Astrocyte (in vitro differentiated cells and primary cell): Measurements from ENCODE around the gene FCN1. TPM values are rescaled to one million over a fixed set of nuclear protein-coding genes. Genes with fewer than 3 reads are reported as not detected.

ENCODE experiments used
- DNase-seq: peaks from one replicate; pipeline ENCODE4 v3.0.0-alpha.2; 2010; ENCODE audit warnings: low read depth
- FAIRE-seq: peaks from 2 replicates; lab custom pipeline; 2011; peaks lifted over from hg19 to GRCh38; lab: Jason Lieb, UNC
- H2AFZ ChIP-seq: 2 replicates; pipeline ENCODE4 v1.6.0; 2012; ENCODE audit warnings: low read depth, low read length, inconsistent platforms
- H3K27ac ChIP-seq: 2 replicates; pipeline ENCODE4 v1.5.1; 2011; ENCODE audit warnings: low read depth, low read length, inconsistent platforms
- H3K27me3 ChIP-seq: 2 replicates; pipeline ENCODE4 v1.6.0; 2011; ENCODE audit warnings: low read length, inconsistent platforms; ENCODE audit not compliant: insufficient read depth
- H3K36me3 ChIP-seq: 2 replicates; pipeline ENCODE4 v1.5.1; 2011; ENCODE audit warnings: low read length, inconsistent platforms; ENCODE audit not compliant: insufficient read depth
- H3K4me1 ChIP-seq: 2 replicates; pipeline ENCODE4 v1.5.1; 2011; ENCODE audit warnings: low read length, inconsistent platforms; ENCODE audit not compliant: insufficient read depth
- H3K4me2 ChIP-seq: 2 replicates; pipeline ENCODE4 v1.6.0; 2012; ENCODE audit warnings: low read length, inconsistent platforms
- H3K4me3 ChIP-seq: 2 replicates; pipeline ENCODE4 v1.5.1; 2011; ENCODE audit warnings: low read depth, mild to moderate bottlenecking, low read length, inconsistent platforms; ENCODE audit not compliant: insufficient read depth
- H3K79me2 ChIP-seq: 2 replicates; pipeline ENCODE4 v1.6.0; 2012; ENCODE audit warnings: mild to moderate bottlenecking, low read length, inconsistent platforms; ENCODE audit not compliant: insufficient read depth
- H3K9ac ChIP-seq: 2 replicates; pipeline ENCODE4 v1.6.0; 2012; ENCODE audit warnings: mild to moderate bottlenecking, low read length, inconsistent platforms
- H3K9me3 ChIP-seq: 2 replicates; pipeline ENCODE4 v1.5.1; 2012; ENCODE audit warnings: low read depth, mild to moderate bottlenecking, low read length, inconsistent platforms; ENCODE audit not compliant: insufficient read depth
- H4K20me1 ChIP-seq: 2 replicates; pipeline ENCODE4 v1.6.0; 2012; ENCODE audit warnings: low read length, inconsistent platforms; ENCODE audit not compliant: insufficient read depth
- H3K27ac Mint-ChIP-seq: one replicate; pipeline ENCODE4 v1.8.0; 2021; ENCODE audit warnings: mild to moderate bottlenecking, mixed read lengths; ENCODE audit not compliant: unreplicated experiment
- H3K27me3 Mint-ChIP-seq: one replicate; pipeline ENCODE4 v1.8.0; 2021; ENCODE audit warnings: low read depth, mixed read lengths; ENCODE audit not compliant: unreplicated experiment
- H3K36me3 Mint-ChIP-seq: one replicate; pipeline ENCODE4 v1.8.0; 2021; ENCODE audit warnings: low read depth, mixed read lengths; ENCODE audit not compliant: unreplicated experiment
- H3K4me1 Mint-ChIP-seq: one replicate; pipeline ENCODE4 v1.8.0; 2021; ENCODE audit warnings: low read depth, mixed read lengths; ENCODE audit not compliant: unreplicated experiment
- H3K4me3 Mint-ChIP-seq: one replicate; pipeline ENCODE4 v1.8.0; 2021; ENCODE audit warnings: mild to moderate bottlenecking, moderate library complexity, mixed read lengths; ENCODE audit not compliant: unreplicated experiment
- H3K9me3 Mint-ChIP-seq: one replicate; pipeline ENCODE4 v1.8.0; 2021; ENCODE audit warnings: mild to moderate bottlenecking, mixed read lengths; ENCODE audit not compliant: unreplicated experiment
- EZH2 ChIP-seq: IDR thresholded peaks from 2 replicates; pipeline ENCODE4 v1.6.1; 2012; ENCODE audit warnings: mild to moderate bottlenecking, low read length, inconsistent platforms; ENCODE audit not compliant: insufficient read depth
- total RNA-seq: library from RNA; stranded (reverse); gene quantifications from 2 replicates; pipeline ENCODE4 v1.2.1, GENCODE V29; 2021
- TF ChIP-seq, protein P1 (sequence below): IDR thresholded peaks from 2 replicates; pipeline ENCODE4 v1.5.1; 2011; ENCODE audit warnings: low read depth, mild to moderate bottlenecking, inconsistent platforms, low read length, moderate library complexity; ENCODE audit not compliant: insufficient read depth

The FCN1 gene
- total RNA-seq, 1 donor from 2014 or later, result not detected

GRCh38 chr9:134932171-134932570 lies 14.5 kb upstream of the FCN1 start:
- Histone ChIP-seq H3K79me2 (no peaks in the 10 kb centered on the region), H3K9ac (no peak overlapping the region), H3K36me3 (no peaks in the 10 kb centered on the region), H3K4me2 (no peak overlapping the region), H3K4me1 (no peaks in the 10 kb centered on the region), H4K20me1 (no peaks in the 10 kb centered on the region), H3K27me3 (peaks cover 23% of the 10 kb centered on the region), H3K4me3 (no peak overlapping the region), H2AFZ (no peak overlapping the region), H3K9me3 (no peaks in the 10 kb centered on the region), H3K27ac (no peak overlapping the region)
- TF ChIP-seq EZH2, result no peak
- TF ChIP-seq, protein P1, sequence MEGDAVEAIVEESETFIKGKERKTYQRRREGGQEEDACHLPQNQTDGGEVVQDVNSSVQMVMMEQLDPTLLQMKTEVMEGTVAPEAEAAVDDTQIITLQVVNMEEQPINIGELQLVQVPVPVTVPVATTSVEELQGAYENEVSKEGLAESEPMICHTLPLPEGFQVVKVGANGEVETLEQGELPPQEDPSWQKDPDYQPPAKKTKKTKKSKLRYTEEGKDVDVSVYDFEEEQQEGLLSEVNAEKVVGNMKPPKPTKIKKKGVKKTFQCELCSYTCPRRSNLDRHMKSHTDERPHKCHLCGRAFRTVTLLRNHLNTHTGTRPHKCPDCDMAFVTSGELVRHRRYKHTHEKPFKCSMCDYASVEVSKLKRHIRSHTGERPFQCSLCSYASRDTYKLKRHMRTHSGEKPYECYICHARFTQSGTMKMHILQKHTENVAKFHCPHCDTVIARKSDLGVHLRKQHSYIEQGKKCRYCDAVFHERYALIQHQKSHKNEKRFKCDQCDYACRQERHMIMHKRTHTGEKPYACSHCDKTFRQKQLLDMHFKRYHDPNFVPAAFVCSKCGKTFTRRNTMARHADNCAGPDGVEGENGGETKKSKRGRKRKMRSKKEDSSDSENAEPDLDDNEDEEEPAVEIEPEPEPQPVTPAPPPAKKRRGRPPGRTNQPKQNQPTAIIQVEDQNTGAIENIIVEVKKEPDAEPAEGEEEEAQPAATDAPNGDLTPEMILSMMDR, result no peak
- Mint-ChIP-seq H3K4me3 (no peak overlapping the region), H3K4me1 (no peaks in the 10 kb centered on the region), H3K27ac (no peak overlapping the region), H3K9me3 (no peaks in the 10 kb centered on the region), H3K27me3 (peaks cover 61% of the 10 kb centered on the region), H3K36me3 (no peaks in the 10 kb centered on the region)
- DNase-seq (no peak), FAIRE-seq (no peak)

DNA sequence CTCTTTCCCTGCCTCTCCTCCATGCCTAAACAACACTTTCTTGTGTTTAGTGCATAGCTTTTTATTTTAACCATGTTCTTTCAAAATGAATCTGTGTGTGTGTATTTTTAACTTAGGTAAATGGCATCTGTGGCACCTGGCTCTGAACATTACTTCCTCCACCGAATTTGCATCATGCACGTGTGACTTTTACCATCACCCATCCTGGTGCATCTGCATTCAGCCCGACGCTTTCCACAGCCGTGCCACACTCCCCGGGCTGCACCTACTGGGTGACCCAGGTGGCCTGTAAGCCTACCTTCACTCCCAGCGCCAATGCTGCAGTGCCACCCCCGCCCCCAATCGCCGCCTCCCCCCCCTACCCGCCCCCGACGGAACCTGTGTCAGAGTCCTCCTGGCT lies 12.7 kb upstream of the FCN1 start:
- DNase-seq (no peak), FAIRE-seq (no peak)
- no peaks in the 10 kb centered on the region for H3K4me1 Mint-ChIP-seq
- Histone ChIP-seq H3K79me2 (no peaks in the 10 kb centered on the region), H3K9me3 (no peaks in the 10 kb centered on the region), H2AFZ (no peak overlapping the region), H3K4me3 (no peak overlapping the region), H3K36me3 (no peaks in the 10 kb centered on the region), H3K27me3 (peaks cover 7% of the 10 kb centered on the region), H4K20me1 (no peaks in the 10 kb centered on the region), H3K4me2 (no peak overlapping the region), H3K9ac (no peak overlapping the region), H3K4me1 (no peaks in the 10 kb centered on the region), H3K27ac (no peak overlapping the region)
- no peak for TF ChIP-seq EZH2
- TF ChIP-seq, protein P1, result no peak
- H3K9me3 Mint-ChIP-seq, result peaks cover 3% of the 10 kb centered on the region
- no peak overlapping the region for H3K27ac Mint-ChIP-seq
- peaks cover 50% of the 10 kb centered on the region for H3K27me3 Mint-ChIP-seq
- no peak overlapping the region for H3K4me3 Mint-ChIP-seq
- H3K36me3 Mint-ChIP-seq, result no peaks in the 10 kb centered on the region

DNA sequence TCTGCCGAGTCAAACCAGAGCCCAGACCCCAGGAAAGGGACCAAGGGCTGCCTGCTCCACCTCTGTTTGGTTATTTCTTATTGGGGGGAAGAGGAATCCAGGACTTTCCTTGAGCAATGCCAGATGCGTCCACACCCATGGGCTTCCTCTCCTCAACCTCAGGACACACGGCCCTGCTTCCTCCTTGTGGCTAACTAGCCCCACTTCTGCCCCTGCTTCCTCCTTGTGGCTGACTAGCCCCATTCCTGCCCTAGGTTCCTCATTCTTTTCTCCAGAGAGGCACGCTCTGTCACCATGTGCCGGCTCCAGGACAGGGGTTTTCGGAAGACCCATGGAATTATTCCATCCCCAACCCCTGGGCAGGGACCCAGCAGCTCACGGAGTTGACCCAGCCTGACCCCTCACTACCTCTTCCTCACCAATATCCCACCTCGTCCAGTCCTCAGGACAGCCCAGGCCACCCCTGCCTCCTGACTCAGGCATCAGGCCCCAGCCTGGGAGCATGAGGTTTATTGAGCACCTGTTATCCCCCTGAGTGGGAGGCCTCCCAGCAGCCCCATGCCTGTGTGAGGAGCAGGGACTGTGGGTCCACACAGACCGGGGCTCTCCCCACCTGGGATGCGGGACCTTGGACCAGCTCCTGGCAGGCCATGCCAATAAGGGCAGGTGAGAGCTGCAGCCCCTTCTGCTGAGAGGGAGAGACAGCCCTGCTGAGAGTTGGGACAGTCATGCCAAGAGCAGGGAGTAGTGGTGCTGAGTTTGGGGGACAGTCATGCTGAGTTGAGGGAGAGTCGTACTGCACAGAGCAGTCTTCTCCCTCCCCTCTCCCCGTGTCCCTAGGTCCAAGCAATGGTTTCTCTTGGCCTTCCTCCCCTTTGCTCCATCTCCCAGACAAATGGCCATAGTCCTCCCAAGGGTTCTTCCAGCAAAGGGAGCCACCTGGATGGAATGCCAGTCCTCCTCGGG lies 11.8 kb upstream of the FCN1 start:
- H3K4me3 ChIP-seq, result no peak overlapping the region
- H3K4me1 ChIP-seq, result no peaks in the 10 kb centered on the region
- H3K4me1 Mint-ChIP-seq, result no peaks in the 10 kb centered on the region
- peaks cover 55% of the 10 kb centered on the region for H3K27me3 Mint-ChIP-seq
- no peaks in the 10 kb centered on the region for H3K36me3 Mint-ChIP-seq
- H3K9ac ChIP-seq, result no peak overlapping the region
- FAIRE-seq, result no peak
- no peak overlapping the region for H3K4me3 Mint-ChIP-seq
- TF ChIP-seq, protein P1, result no peak
- no peak for TF ChIP-seq EZH2
- no peak overlapping the region for H3K27ac Mint-ChIP-seq
- H2AFZ ChIP-seq, result no peak overlapping the region
- H3K9me3 ChIP-seq, result no peaks in the 10 kb centered on the region
- peaks cover 3% of the 10 kb centered on the region for H3K9me3 Mint-ChIP-seq
- DNase-seq, result no peak
- no peak overlapping the region for H3K27ac ChIP-seq
- H3K4me2 ChIP-seq, result no peak overlapping the region
- no peaks in the 10 kb centered on the region for H3K79me2 ChIP-seq
- H3K36me3 ChIP-seq, result no peaks in the 10 kb centered on the region
- no peaks in the 10 kb centered on the region for H4K20me1 ChIP-seq
- no peaks in the 10 kb centered on the region for H3K27me3 ChIP-seq
